ENCODE results near the gene CRK. TPM values are rescaled to one million over a fixed set of nuclear protein-coding genes. Genes with fewer than 3 reads are reported as not detected.
A peak's percentile ranks its signal among the peaks of the same experiment; 100 is the strongest.

Gene CRK
- total and polyA plus RNA-seq, 12 donors, result 22.2 to 47.5 (median 36.0) TPM

GRCh38 chr17:1373707-1374237 lies 82.3 kb downstream of the CRK start:
- DNase-seq (no peak), ATAC-seq (peak in 1 of 8 donors; percentile 31)
- H3K4me1 ChIP-seq, result peaks cover 16 to 99% (median 90%) of the 10 kb centered on the region in 9 donors
- H3K27me3 ChIP-seq, result no peaks in the 10 kb centered on the region
- no peak for TF ChIP-seq CTCF (IDR thresholded peaks at IDR 0.05)
- peaks cover 0 to 40% (median 0%) of the 10 kb centered on the region in 9 donors for H3K36me3 ChIP-seq
- no peak overlapping the region for H3K4me3 ChIP-seq
- H3K27ac ChIP-seq, result peak overlapping the region in 1 of 10 donors; percentile 15
- intact Hi-C loops (cut with DNase I), result loop anchor here in 2 of 10 donors (5.0 to 10.0 kb wide), 2 partner anchors 61 to 74 kb away; no protein-coding TSS in a partner anchor
- WGBS, 2 donors, result 55 to 62% methylated on average over 9 of the region's 9 CpGs
- no peaks in the 10 kb centered on the region for H3K9me3 ChIP-seq

- no peak for DNase-seq
- H3K27me3 ChIP-seq, result no peaks in the 10 kb centered on the region
- intact Hi-C loops (cut with DNase I), result loop anchor here in 2 of 10 donors (5.0 to 10.0 kb wide), 2 partner anchors 62 to 75 kb away; no protein-coding TSS in a partner anchor
- WGBS, 2 donors, result 89 to 92% methylated on average over 7 of the region's 7 CpGs
- ATAC-seq, result no peak
- H3K4me3 ChIP-seq, result no peak overlapping the region
- H3K9me3 ChIP-seq, result no peaks in the 10 kb centered on the region
- no peak for TF ChIP-seq CTCF (IDR thresholded peaks at IDR 0.05)
- peaks cover 9 to 99% (median 88%) of the 10 kb centered on the region in 9 donors for H3K4me1 ChIP-seq
- H3K36me3 ChIP-seq, result peaks cover 0 to 41% (median 0%) of the 10 kb centered on the region in 9 donors
- no peak overlapping the region for H3K27ac ChIP-seq
Measured at GRCh38 chr17:1372618-1373017, 83.4 kb downstream of the CRK start.

GRCh38 chr17:1371893-1372590 lies 84.0 kb downstream of the CRK start:
- H3K4me3 ChIP-seq, result no peak overlapping the region
- H3K4me1 ChIP-seq, result peaks cover 6 to 99% (median 88%) of the 10 kb centered on the region in 9 donors
- WGBS, 2 donors, result 80 to 84% methylated on average over 17 of the region's 17 CpGs
- H3K27ac ChIP-seq, result no peak overlapping the region
- no peaks in the 10 kb centered on the region for H3K9me3 ChIP-seq
- H3K27me3 ChIP-seq, result no peaks in the 10 kb centered on the region
- intact Hi-C loops (cut with DNase I), result loop anchor here in 2 of 10 donors (5.0 to 10.0 kb wide), 2 partner anchors 63 to 75 kb away; no protein-coding TSS in a partner anchor
- TF ChIP-seq CTCF (IDR thresholded peaks at IDR 0.05), result no peak
- H3K36me3 ChIP-seq, result peaks cover 0 to 35% (median 0%) of the 10 kb centered on the region in 9 donors
- no peak for ATAC-seq
- no peak for DNase-seq

Other genes starting within 250 kb of the CRK start
- under 1 TPM in 2 of 10 donors, not detected in 8; 0.30 to 0.37 TPM for gene BHLHA9, start 185.8 kb downstream of the CRK start, total RNA-seq
- not detected for gene BHLHA9, start 185.8 kb downstream of the CRK start, polyA plus RNA-seq
- 1 to 10 TPM in 5 of 10 donors, under 1 TPM in 4, not detected in 1; 0.12 to 9.2 (median 1.1) TPM for gene TRARG1, start 176.6 kb downstream of the CRK start, total RNA-seq
- 1 to 10 TPM; 2.0 to 3.4 TPM for gene TRARG1, start 176.6 kb downstream of the CRK start, polyA plus RNA-seq
- 100 to 1,000 TPM; 600 to 791 (median 620) TPM for gene YWHAE, start 56.0 kb downstream of the CRK start, total RNA-seq
- 100 to 1,000 TPM; 478 to 505 TPM for gene YWHAE, start 56.0 kb downstream of the CRK start, polyA plus RNA-seq
- 100 to 1,000 TPM; 131 to 229 (median 179) TPM for gene MYO1C, start 36.5 kb upstream of the CRK start, total RNA-seq
- gene MYO1C, start 36.5 kb upstream of the CRK start, polyA plus RNA-seq, result 100 to 1,000 TPM; 101 to 120 TPM
- 10 to 100 TPM; 26.8 to 41.2 (median 32.7) TPM for gene INPP5K, start 60.4 kb upstream of the CRK start, total RNA-seq
- 10 to 100 TPM; 38.6 to 45.5 TPM for gene INPP5K, start 60.4 kb upstream of the CRK start, polyA plus RNA-seq
- 10 to 100 TPM; 39.5 to 61.0 (median 50.6) TPM for gene PITPNA, start 106.6 kb upstream of the CRK start, total RNA-seq
- gene PITPNA, start 106.6 kb upstream of the CRK start, polyA plus RNA-seq, result 10 to 100 TPM in 1 of 2 donors, 1 to 10 TPM in 1; 8.0 to 36.9 TPM
- gene SLC43A2, start 172.6 kb upstream of the CRK start, total RNA-seq, result 10 to 100 TPM in 1 of 10 donors, 1 to 10 TPM in 9; 4.1 to 16.4 (median 7.0) TPM
- gene SLC43A2, start 172.6 kb upstream of the CRK start, polyA plus RNA-seq, result 1 to 10 TPM; 1.6 to 3.9 TPM
- gene SCARF1, start 189.5 kb upstream of the CRK start, total RNA-seq, result 10 to 100 TPM in 7 of 10 donors, 1 to 10 TPM in 3; 7.6 to 18.8 (median 13.2) TPM
- 10 to 100 TPM; 10.2 to 22.6 TPM for gene SCARF1, start 189.5 kb upstream of the CRK start, polyA plus RNA-seq
- gene RILP, start 193.6 kb upstream of the CRK start, total RNA-seq, result 10 to 100 TPM; 54.0 to 87.8 (median 63.2) TPM
- 100 to 1,000 TPM in 1 of 2 donors, 10 to 100 TPM in 1; 47.5 to 152 TPM for gene RILP, start 193.6 kb upstream of the CRK start, polyA plus RNA-seq
- gene PRPF8, start 228.6 kb upstream of the CRK start, total RNA-seq, result 100 to 1,000 TPM; 137 to 205 (median 179) TPM
- 100 to 1,000 TPM in 1 of 2 donors, 10 to 100 TPM in 1; 79.1 to 107 TPM for gene PRPF8, start 228.6 kb upstream of the CRK start, polyA plus RNA-seq